Cardiac septum (tissue), 1 donor: ENCODE measurements around the gene EEF2K. TPM values are rescaled to one million over a fixed set of nuclear protein-coding genes. Genes with fewer than 3 reads are reported as not detected.

Experiments used
- DNase-seq: peaks from one replicate; pipeline ENCODE4 v3.0.0-alpha.2; 2020; ENCODE audit warnings: low spot score
- intact Hi-C: fragments of 100-400 bp; cut with DNase I; formaldehyde crosslinking; loops from one replicate; pipeline ENCODE4 v1.14.0; 2022
- total RNA-seq: library from RNA; stranded (reverse); fragmentation: NEBNext Ultra II Directional; extraction: Animal tissue kit (Norgen Biotek cat#: 25700); gene quantifications from one replicate; pipeline ENCODE4 v1.2.1, GENCODE V29; 2021
- donor health status: DM: no; HTN: no; CAD: no.

Gene EEF2K
- total RNA-seq, 1 donor from 2014 or later = 16.2 TPM

GRCh38 chr16:22232277-22233036 lies 26.4 kb downstream of the EEF2K start:
- intact Hi-C loops = no loop called here
- DNase-seq = no peak

GRCh38 chr16:22233037-22233372 lies 26.9 kb downstream of the EEF2K start:
- no peak for DNase-seq
- intact Hi-C loops = no loop called here

- no peak for DNase-seq
- intact Hi-C loops = no loop called here
These were observed 30.0 kb downstream of the EEF2K start for GRCh38 chr16:22235839-22236745.

- intact Hi-C loops = no loop called here
- no peak for DNase-seq
These were observed 33.2 kb downstream of the EEF2K start for GRCh38 chr16:22239131-22239805.

- DNase-seq = no peak
- intact Hi-C loops = no loop called here
These were observed 34.1 kb downstream of the EEF2K start for GRCh38 chr16:22240023-22240710.

GRCh38 chr16:22250522-22250921 lies 44.4 kb downstream of the EEF2K start:
- DNase-seq = no peak
- intact Hi-C loops = no loop called here

GRCh38 chr16:22252317-22252716 lies 46.2 kb downstream of the EEF2K start:
- no peak for DNase-seq
- intact Hi-C loops = no loop called here

- intact Hi-C loops = no loop called here
- DNase-seq = no peak
These were observed 47.2 kb downstream of the EEF2K start for GRCh38 chr16:22253272-22253671.

- no peak for DNase-seq
- intact Hi-C loops = no loop called here
These were observed 49.3 kb downstream of the EEF2K start for GRCh38 chr16:22255335-22255734.

- intact Hi-C loops = no loop called here
- DNase-seq = no peak
These were observed 51.4 kb downstream of the EEF2K start for GRCh38 chr16:22257440-22257839.

- intact Hi-C loops = no loop called here
- no peak for DNase-seq
These were observed 54.4 kb downstream of the EEF2K start for GRCh38 chr16:22260490-22260889.

- DNase-seq = no peak
- intact Hi-C loops = no loop called here
These were observed 56.4 kb downstream of the EEF2K start for GRCh38 chr16:22262460-22262859.

- no peak for DNase-seq
- intact Hi-C loops = no loop called here
These were observed 58.7 kb downstream of the EEF2K start for GRCh38 chr16:22264786-22265185.

GRCh38 chr16:22265351-22265750 lies 59.3 kb downstream of the EEF2K start:
- no peak for DNase-seq
- intact Hi-C loops = no loop called here

GRCh38 chr16:22266546-22266945 lies 60.5 kb downstream of the EEF2K start:
- intact Hi-C loops = no loop called here
- no peak for DNase-seq

GRCh38 chr16:22267764-22268163 lies 61.7 kb downstream of the EEF2K start:
- no peak for DNase-seq
- intact Hi-C loops = no loop called here

GRCh38 chr16:22270525-22270924 lies 64.4 kb downstream of the EEF2K start:
- intact Hi-C loops = no loop called here
- no peak for DNase-seq

GRCh38 chr16:22272870-22273650 lies 67.0 kb downstream of the EEF2K start:
- no peak for DNase-seq
- intact Hi-C loops = no loop called here

GRCh38 chr16:22274916-22275315 lies 68.8 kb downstream of the EEF2K start:
- intact Hi-C loops = no loop called here
- no peak for DNase-seq
